GM12892 (cell line): ENCODE data around the gene SSBP3.

Source experiments
- POLR2A ChIP-seq: IDR thresholded peaks from 2 replicates; pipeline ENCODE4 v1.6.1; 2011; ENCODE audit warnings: low read depth, low read length, control low read depth
- POLR2AphosphoS5 ChIP-seq: IDR thresholded peaks from 2 replicates; pipeline ENCODE4 v1.6.1; 2011; ENCODE audit warnings: low read depth, low read length, control low read depth
- TAF1 ChIP-seq: IDR thresholded peaks from 2 replicates; pipeline ENCODE4 v1.6.1; 2011; ENCODE audit warnings: low read depth, mild to moderate bottlenecking, control low read depth, low read length, borderline replicate concordance

DNA sequence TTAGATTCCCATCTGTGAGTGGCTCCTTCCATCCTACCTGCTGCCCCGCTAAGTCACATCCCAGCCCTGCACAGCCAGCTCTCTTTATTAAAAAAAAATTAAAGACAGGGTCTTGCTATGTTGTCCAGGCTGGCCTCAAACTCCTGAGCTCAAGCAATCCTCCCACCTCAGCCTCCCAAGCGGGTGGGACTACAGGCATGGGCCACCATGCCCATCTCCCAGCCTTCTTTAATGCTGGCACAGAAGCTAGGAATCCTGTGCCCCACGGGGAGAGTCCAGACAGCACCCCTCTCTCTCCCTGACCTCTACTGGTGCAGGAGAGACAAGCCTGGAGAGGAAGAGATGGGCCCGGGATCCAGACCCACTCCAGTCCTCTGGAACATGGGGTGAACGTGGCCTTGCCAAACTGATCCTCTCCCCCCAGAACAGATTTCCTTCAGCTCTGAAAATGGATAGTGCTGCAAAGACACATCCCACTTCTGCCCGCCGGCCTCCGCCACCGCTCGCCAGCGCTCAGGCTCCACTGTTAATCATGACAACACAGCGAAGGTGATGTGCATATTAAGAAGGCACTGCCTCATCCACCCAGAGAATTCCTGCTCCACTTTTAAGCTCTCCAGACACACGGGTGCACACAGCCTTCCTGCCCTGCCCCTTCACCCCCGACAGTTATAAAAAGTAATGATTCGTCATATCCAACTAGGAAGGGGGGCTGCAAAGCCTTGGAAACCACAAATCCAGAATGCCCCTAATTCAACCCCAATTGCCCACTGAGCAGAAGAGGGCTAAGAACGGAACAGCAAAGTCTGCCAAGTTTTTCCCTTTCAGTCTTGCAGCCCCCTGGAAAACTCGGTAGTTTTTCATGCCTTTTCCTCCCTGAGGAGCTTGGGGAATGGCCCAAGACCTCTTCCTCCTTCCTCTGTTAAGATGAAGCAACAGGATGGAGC is 138.1 kb downstream of the SSBP3 start:
- TF ChIP-seq POLR2A (no peak), POLR2AphosphoS5 (no peak), TAF1 (no peak)
